Mesendoderm (in vitro differentiated cells): ENCODE results near the gene PPP1R12A.
"Not testable (repeated sequence)": the region's sequence is repeated elsewhere in the genome, so short reads cannot be mapped to it uniquely, and the experiment has no call there.

Experiments
- DNase-seq: peaks from one replicate; pipeline ENCODE4 v3.0.0; 2013
- H2AK5ac ChIP-seq: 2 replicates; pipeline ENCODE4 v1.6.1; 2013; ENCODE audit warnings: low read length, inconsistent platforms
- H2BK120ac ChIP-seq: 2 replicates; pipeline ENCODE4 v1.6.1; 2013; ENCODE audit warnings: low read depth, mild to moderate bottlenecking, low read length, moderate library complexity, mixed read lengths
- H2BK15ac ChIP-seq: replicated peaks from 2 replicates; pipeline ENCODE4 v1.6.1; 2013; ENCODE audit warnings: low read depth, mild to moderate bottlenecking, moderate library complexity
- H2BK5ac ChIP-seq: 2 replicates; pipeline ENCODE4 v1.6.1; 2013; ENCODE audit warnings: low read length, inconsistent platforms
- H3K18ac ChIP-seq: 2 replicates; pipeline ENCODE4 v1.6.1; 2013; ENCODE audit warnings: mild to moderate bottlenecking, low read length, mixed read lengths
- H3K23ac ChIP-seq: one replicate; pipeline ENCODE4 v1.6.1; 2013; ENCODE audit warnings: low read length
- H3K27ac ChIP-seq: 2 replicates; pipeline ENCODE4 v1.5.1; 2013; ENCODE audit warnings: low read depth, mild to moderate bottlenecking, inconsistent platforms, low read length, moderate library complexity
- H3K27me3 ChIP-seq: 2 replicates; pipeline ENCODE4 v1.6.1; 2013; ENCODE audit warnings: low read length, control low read depth, mild to moderate bottlenecking, inconsistent platforms; ENCODE audit not compliant: insufficient read depth, poor library complexity
- H3K36me3 ChIP-seq: 2 replicates; pipeline ENCODE4 v1.6.1; 2013; ENCODE audit warnings: low read length, inconsistent platforms; ENCODE audit not compliant: control insufficient read depth, insufficient read depth
- H3K4ac ChIP-seq: one replicate; pipeline ENCODE4 v1.6.1; 2013; ENCODE audit warnings: low read depth, mild to moderate bottlenecking, low read length, moderate library complexity
- H3K4me1 ChIP-seq: 2 replicates; pipeline ENCODE4 v1.6.1; 2013; ENCODE audit warnings: low read depth, low read length, inconsistent platforms; ENCODE audit not compliant: control insufficient read depth
- H3K4me2 ChIP-seq: 2 replicates; pipeline ENCODE4 v1.6.1; 2013; ENCODE audit warnings: low read length
- H3K4me3 ChIP-seq: 2 replicates; pipeline ENCODE4 v1.5.1; 2013; ENCODE audit warnings: mild to moderate bottlenecking, low read length
- H3K56ac ChIP-seq: one replicate; pipeline ENCODE4 v1.6.1; 2013; ENCODE audit warnings: low read length
- H3K79me1 ChIP-seq: 2 replicates; pipeline ENCODE4 v1.6.1; 2013; ENCODE audit warnings: low read length, inconsistent platforms
- H3K79me2 ChIP-seq: 2 replicates; pipeline ENCODE4 v1.6.1; 2013; ENCODE audit warnings: mild to moderate bottlenecking, low read length; ENCODE audit not compliant: control insufficient read depth, insufficient read depth
- H3K9ac ChIP-seq: 2 replicates; pipeline ENCODE4 v1.6.1; 2013; ENCODE audit warnings: low read length, inconsistent platforms
- H4K5ac ChIP-seq: one replicate; pipeline ENCODE4 v1.6.1; 2013; ENCODE audit warnings: low read length
- H4K8ac ChIP-seq: one replicate; pipeline ENCODE4 v1.6.1; 2013; ENCODE audit warnings: low read depth, mild to moderate bottlenecking, control low read depth, low read length, moderate library complexity
- WGBS: extraction: QIAGEN DNeasy Blood & Tissue Kit; methylation state at CpG from one replicate; pipeline ENCODE4 v1.1.7; 2013; ENCODE audit warnings: low lambda C conversion rate, missing lambda C conversion rate; ENCODE audit not compliant: insufficient coverage; ENCODE audit errors: extremely low coverage; 5-methylcytosine and 5-hydroxymethylcytosine counted together

Gene PPP1R12A

DNA sequence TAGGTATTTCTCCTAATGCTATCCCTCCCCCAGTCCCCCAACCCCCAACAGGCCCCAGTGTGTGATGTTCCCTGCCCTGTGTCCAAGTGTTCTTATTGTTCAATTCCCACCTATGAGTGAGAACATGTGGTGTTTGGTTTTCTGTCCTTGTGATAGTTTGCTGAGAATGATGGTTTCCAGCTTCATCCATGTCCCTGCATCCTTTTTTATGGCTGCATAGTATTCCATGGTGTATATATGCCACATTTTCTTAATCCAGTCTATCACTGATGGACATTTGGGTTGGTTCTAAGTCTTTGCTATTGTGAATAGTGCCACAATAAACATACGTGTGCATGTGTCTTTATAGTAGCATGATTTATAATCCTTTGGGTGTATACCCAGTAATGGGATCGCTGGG lies 7.9 kb upstream of the PPP1R12A start:
- no CpG with 5 or more reads among the region's 2 CpGs for WGBS

DNA sequence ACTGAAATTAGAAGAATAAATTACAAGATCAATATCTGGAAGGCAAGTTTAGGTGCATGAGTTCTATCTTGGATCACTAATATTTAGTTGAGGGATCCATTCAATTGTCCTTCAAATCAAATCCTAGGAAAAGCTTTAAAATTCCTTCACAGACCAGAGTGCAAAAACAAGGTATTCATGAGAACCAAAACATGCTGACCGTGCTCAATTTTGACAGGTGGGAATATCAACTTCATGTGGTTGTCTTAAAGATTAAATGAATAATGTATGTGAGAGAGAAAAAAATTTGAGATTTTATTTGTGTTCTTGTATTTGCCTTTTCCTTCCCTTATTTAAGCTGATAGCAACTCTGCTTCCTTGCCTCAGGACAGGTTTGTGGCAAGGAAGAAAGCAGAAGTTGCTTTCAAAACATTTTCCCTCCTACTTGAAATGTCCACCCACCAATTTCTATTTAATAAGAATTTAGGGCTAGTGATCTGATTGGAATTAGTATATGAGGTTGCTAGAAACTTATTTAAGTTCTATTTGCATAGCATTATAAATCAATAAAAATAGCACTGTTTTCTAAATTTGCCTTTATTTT lies 4.9 kb upstream of the PPP1R12A start:
- Histone ChIP-seq H3K56ac (no peak overlapping the region), H2BK15ac (no peak overlapping the region), H3K18ac (no peak overlapping the region), H3K27me3 (no peaks in the 10 kb centered on the region), H3K9ac (no peak overlapping the region), H3K79me1 (no peaks in the 10 kb centered on the region), H3K4me2 (no peak overlapping the region), H2AK5ac (no peak overlapping the region), H3K4me3 (no peak overlapping the region), H2BK5ac (no peak overlapping the region), H3K27ac (no peak overlapping the region), H3K4me1 (no peaks in the 10 kb centered on the region), H2BK120ac (no peak overlapping the region), H4K5ac (no peak overlapping the region), H3K36me3 (no peaks in the 10 kb centered on the region), H4K8ac (no peak overlapping the region), H3K23ac (no peak overlapping the region), H3K79me2 (no peaks in the 10 kb centered on the region), H3K4ac (no peak overlapping the region)
- DNase-seq: no peak
- WGBS: no CpG with 5 or more reads among the region's 1 CpG

More for the DNA sequence above, 7.9 kb upstream of the PPP1R12A start:
- not testable (repeated sequence) for H3K27me3 ChIP-seq, H2BK5ac ChIP-seq, H3K4me2 ChIP-seq, H2BK120ac ChIP-seq, H3K18ac ChIP-seq, H3K79me2 ChIP-seq, H3K4ac ChIP-seq, H3K9ac ChIP-seq, H3K4me3 ChIP-seq, H3K79me1 ChIP-seq, H2BK15ac ChIP-seq, H3K27ac ChIP-seq, DNase-seq, H3K23ac ChIP-seq, H4K8ac ChIP-seq, H4K5ac ChIP-seq, H3K36me3 ChIP-seq, H2AK5ac ChIP-seq, H3K56ac ChIP-seq, H3K4me1 ChIP-seq

DNA sequence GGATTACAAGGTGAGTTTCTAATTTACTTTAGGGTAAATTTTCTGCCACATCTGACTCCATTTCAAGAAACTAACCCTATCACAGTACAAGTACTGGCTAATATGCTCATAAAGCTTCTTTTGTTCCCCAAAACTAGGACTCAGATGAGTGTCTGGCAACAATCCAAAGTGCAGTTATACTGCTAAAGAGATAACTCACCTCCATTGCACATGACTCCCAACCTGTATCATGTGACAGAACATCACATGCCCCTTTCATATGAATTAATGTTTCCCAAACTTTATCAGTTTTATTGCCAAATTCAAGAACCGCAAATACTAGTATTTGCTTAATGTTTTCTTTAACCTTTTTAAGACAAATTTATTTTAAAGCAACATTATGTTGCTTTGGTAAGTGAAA lies 3.9 kb upstream of the PPP1R12A start:
- Histone ChIP-seq H3K56ac (no peak overlapping the region), H3K79me2 (peaks cover 5% of the 10 kb centered on the region), H3K9ac (no peak overlapping the region), H4K8ac (no peak overlapping the region), H4K5ac (no peak overlapping the region), H2BK5ac (no peak overlapping the region), H3K4me1 (no peaks in the 10 kb centered on the region), H3K18ac (no peak overlapping the region), H3K27me3 (no peaks in the 10 kb centered on the region), H2AK5ac (no peak overlapping the region), H3K4me3 (no peak overlapping the region), H2BK120ac (no peak overlapping the region), H3K4ac (no peak overlapping the region), H3K23ac (no peak overlapping the region), H3K27ac (no peak overlapping the region), H3K36me3 (no peaks in the 10 kb centered on the region), H3K79me1 (peaks cover 1% of the 10 kb centered on the region), H2BK15ac (no peak overlapping the region), H3K4me2 (no peak overlapping the region)
- WGBS: no CpG with 5 or more reads among the region's 1 CpG
- DNase-seq: no peak

DNA sequence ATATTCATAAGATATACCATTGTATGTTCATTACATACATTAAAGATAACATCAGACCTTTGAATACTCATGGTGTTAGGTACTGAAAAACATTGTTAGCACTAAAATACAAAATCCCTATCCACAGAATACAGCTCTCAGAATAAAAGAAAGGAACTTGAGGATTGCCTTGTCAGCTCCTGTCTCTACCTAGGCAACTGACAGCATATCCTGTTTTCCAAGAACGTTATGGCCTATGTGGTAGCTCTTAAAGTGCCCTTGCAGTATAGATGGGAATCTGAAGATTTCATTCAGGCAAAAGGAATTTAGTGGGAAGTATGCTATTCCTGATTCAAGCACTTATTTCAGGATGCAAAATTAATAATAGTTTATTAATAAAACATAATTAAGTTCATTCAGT lies 1.8 kb upstream of the PPP1R12A start:
- Histone ChIP-seq H2BK5ac (no peak overlapping the region), H3K27me3 (no peaks in the 10 kb centered on the region), H3K4me2 (no peak overlapping the region), H3K4ac (no peak overlapping the region), H3K27ac (no peak overlapping the region), H3K4me3 (no peak overlapping the region), H4K8ac (no peak overlapping the region), H3K56ac (no peak overlapping the region), H3K79me1 (peaks cover 1% of the 10 kb centered on the region), H3K79me2 (peaks cover 20% of the 10 kb centered on the region), H2AK5ac (no peak overlapping the region), H4K5ac (no peak overlapping the region), H2BK15ac (no peak overlapping the region), H3K18ac (no peak overlapping the region), H3K9ac (no peak overlapping the region), H3K36me3 (no peaks in the 10 kb centered on the region), H2BK120ac (no peak overlapping the region), H3K23ac (no peak overlapping the region), H3K4me1 (no peaks in the 10 kb centered on the region)
- no peak for DNase-seq
- no CpG with 5 or more reads among the region's 1 CpG for WGBS

DNA sequence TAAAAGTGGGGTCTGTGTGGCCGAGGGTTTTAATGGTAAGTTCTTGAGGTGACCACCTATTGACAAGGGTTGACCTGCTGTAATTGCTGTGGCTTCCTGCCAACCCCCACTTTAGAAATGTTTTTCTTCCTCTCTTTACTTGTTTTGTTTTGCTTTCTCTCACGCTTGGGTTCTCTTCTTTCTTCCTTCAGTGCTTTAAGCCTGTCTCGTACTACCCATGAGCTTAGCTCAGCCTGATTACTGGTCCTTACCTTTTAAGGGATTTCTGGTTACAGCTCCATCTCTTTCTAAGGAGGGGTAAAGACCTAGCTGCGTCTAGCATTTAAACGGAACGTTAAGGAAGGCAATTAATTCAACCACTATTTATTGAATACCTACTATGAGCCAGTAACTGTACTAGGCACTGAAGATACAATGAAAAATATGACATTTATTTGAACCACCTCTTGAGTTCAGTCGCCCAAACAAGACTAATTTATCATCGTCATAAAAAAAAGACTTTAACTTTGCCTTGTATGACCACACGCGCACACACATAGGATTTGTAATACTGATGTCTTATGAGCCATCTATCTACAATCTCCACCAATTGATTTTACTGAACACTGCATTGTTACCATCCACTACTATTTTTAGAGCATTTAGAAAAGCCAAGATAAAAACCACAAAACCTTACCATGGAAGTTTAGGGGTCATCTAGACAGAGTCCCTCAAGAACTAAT lies 888 bp upstream of the PPP1R12A start:
- H4K5ac ChIP-seq: no peak overlapping the region
- H3K27ac ChIP-seq: peak overlapping the region; percentile 98
- H3K9ac ChIP-seq: peak overlapping the region; percentile 97
- peaks cover 24% of the 10 kb centered on the region for H3K79me2 ChIP-seq
- H3K18ac ChIP-seq: peak overlapping the region; percentile 47
- H4K8ac ChIP-seq: no peak overlapping the region
- H3K79me1 ChIP-seq: peaks cover 1% of the 10 kb centered on the region
- H3K4me3 ChIP-seq: peak overlapping the region; percentile 94
- peak overlapping the region; percentile 99 for H3K56ac ChIP-seq
- no peaks in the 10 kb centered on the region for H3K36me3 ChIP-seq
- H3K4me1 ChIP-seq: no peaks in the 10 kb centered on the region
- WGBS: no CpG with 5 or more reads among the region's 10 CpGs
- no peaks in the 10 kb centered on the region for H3K27me3 ChIP-seq
- peak overlapping the region; percentile 49 for H3K4me2 ChIP-seq
- H2BK15ac ChIP-seq: no peak overlapping the region
- DNase-seq: peak; percentile 53
- no peak overlapping the region for H2AK5ac ChIP-seq
- H3K23ac ChIP-seq: no peak overlapping the region
- H2BK5ac ChIP-seq: peak overlapping the region; percentile 68
- H2BK120ac ChIP-seq: no peak overlapping the region
- H3K4ac ChIP-seq: no peak overlapping the region
